ENCODE measurements around the gene ITGA11.
A peak's percentile ranks its signal among the peaks of the same experiment; 100 is the strongest.
"Not testable (repeated sequence)": the region's sequence is repeated elsewhere in the genome, so short reads cannot be mapped to it uniquely, and the experiment has no call there.

The ITGA11 gene

DNA sequence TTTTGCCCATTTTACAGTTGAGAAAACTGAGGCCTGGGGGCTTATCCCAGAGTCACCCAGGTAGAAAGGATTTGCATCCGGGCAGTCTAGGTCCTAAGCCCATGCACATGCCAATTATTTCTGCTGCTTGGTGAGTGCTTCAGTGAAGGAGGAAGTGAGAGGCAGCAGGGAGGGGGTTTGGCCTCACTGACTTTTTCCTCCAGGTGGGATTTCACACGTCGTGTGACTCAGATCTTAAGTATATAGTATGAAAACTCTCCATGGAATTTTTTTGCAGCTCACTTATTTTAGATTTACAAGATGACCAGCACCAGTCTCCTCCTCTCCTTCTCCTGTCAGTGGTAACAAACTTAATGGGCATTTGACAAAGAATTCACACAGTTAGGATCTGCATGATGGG, 4.6 kb downstream of the ITGA11 start:
- H3K9me3 ChIP-seq = no peaks in the 10 kb centered on the region
- no peaks in the 10 kb centered on the region for H3K36me3 ChIP-seq (replicated peaks)
- in situ Hi-C loops (cut with MboI; ENCODE audit: low sequenced_read_pairs) = no loop called here
- no peak for DNase-seq (ENCODE audit: low spot score in 2 of 2)
- H3K27me3 ChIP-seq (ENCODE audit: low read depth) = peaks cover 29% of the 10 kb centered on the region
- H3K4me1 ChIP-seq = no peaks in the 10 kb centered on the region
- H3K4me3 ChIP-seq = no peak overlapping the region

DNA sequence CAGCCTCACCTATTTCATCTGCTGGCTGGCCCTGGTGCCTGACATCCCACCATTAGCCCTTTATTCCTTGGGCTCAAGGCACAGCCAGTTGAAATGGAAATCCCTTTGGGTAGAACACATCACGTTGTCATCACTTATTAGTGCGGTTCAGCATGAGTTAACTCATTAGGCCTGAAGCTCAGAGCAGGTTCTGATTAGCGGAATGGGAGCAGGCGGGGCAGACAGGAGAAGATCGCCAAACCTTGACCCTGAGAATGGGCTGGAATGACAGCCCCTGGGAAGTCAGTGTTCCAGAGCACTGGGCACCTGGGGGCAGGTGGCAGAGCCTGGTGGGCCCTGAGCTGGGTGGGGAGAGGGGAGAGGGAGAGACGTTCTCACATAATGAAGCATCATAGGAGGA, 5.8 kb downstream of the ITGA11 start:
- Histone ChIP-seq H3K4me1 (no peaks in the 10 kb centered on the region), H3K4me3 (no peak overlapping the region), H3K36me3 (replicated peaks) (no peaks in the 10 kb centered on the region), H3K9me3 (no peaks in the 10 kb centered on the region), H3K27me3 (ENCODE audit: low read depth) (peaks cover 17% of the 10 kb centered on the region)
- DNase-seq (ENCODE audit: low spot score in 2 of 2) = no peak
- in situ Hi-C loops (cut with MboI; ENCODE audit: low sequenced_read_pairs) = no loop called here

DNA sequence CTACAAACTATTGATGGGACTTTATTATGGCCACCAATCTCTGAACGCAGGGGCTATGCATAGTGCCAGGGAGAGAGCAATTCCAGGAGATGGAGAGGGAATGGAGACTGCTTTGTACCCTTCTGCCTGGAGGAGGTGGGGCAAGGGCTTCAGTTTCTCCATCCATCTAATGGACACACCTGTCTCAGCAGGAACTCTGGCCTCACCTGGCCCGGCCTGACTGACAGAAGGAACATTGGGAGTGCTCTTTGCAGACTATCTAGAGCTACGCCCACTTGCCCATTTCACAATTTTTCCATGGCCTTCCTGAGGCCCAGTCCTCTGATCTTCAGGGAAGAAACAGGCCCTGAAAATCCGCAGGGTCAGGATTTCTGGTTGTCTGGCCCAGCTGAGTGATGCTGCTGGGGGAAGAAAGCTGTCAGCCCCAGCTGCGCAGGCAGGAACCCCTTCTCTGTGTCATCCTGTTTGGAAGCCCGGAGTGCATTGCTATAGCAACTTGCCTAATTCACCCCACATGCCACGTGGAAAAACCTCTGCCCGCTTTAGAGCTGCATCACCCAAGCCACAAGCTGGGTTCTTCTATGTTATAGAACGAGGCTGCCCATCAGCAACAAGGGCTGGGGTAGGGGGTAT, 6.4 kb downstream of the ITGA11 start:
- no peak for DNase-seq (ENCODE audit: low spot score in 2 of 2)
- Histone ChIP-seq H3K27me3 (ENCODE audit: low read depth) (peaks cover 11% of the 10 kb centered on the region), H3K4me3 (no peak overlapping the region), H3K36me3 (replicated peaks) (no peaks in the 10 kb centered on the region), H3K4me1 (no peaks in the 10 kb centered on the region), H3K9me3 (no peaks in the 10 kb centered on the region)
- in situ Hi-C loops (cut with MboI; ENCODE audit: low sequenced_read_pairs) = no loop called here

DNA sequence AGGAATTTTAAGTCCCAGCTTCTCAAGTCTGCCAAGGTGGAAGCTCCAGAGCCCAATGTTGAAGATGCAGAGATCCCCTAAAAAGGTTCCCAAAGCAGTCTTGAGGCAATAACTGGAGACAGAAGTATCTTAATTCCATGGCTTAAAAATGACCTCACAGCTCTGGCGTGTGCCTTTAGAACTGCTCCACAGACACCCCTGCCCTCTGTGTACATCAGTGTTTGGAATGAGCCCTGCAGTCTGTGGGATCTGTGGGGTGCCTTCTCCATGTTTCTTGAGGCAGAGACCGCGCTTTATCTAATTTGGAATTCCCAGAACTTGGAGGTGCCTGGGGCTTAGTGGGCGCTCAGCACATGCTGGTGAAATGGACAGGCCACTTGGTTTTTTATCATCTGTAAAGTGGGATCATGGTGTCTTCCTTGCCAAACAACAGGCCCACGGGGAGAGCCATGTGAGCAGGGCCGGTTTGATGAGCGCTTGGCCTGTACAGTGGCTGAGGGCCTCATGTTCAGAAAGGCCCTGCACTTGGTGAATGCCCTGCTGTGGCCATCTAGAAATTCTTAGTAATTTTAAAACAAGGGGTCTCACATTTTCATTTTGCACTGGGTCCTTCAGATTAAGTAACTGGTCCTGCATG, 7.1 kb downstream of the ITGA11 start:
- Histone ChIP-seq H3K27me3 (ENCODE audit: low read depth) (peaks cover 4% of the 10 kb centered on the region; the same call in 1 of the 2 replicates), H3K9me3 (no peaks in the 10 kb centered on the region), H3K36me3 (replicated peaks) (no peaks in the 10 kb centered on the region), H3K4me1 (no peaks in the 10 kb centered on the region), H3K4me3 (no peak overlapping the region)
- no peak for DNase-seq (ENCODE audit: low spot score in 2 of 2)
- in situ Hi-C loops (cut with MboI; ENCODE audit: low sequenced_read_pairs) = no loop called here

DNA sequence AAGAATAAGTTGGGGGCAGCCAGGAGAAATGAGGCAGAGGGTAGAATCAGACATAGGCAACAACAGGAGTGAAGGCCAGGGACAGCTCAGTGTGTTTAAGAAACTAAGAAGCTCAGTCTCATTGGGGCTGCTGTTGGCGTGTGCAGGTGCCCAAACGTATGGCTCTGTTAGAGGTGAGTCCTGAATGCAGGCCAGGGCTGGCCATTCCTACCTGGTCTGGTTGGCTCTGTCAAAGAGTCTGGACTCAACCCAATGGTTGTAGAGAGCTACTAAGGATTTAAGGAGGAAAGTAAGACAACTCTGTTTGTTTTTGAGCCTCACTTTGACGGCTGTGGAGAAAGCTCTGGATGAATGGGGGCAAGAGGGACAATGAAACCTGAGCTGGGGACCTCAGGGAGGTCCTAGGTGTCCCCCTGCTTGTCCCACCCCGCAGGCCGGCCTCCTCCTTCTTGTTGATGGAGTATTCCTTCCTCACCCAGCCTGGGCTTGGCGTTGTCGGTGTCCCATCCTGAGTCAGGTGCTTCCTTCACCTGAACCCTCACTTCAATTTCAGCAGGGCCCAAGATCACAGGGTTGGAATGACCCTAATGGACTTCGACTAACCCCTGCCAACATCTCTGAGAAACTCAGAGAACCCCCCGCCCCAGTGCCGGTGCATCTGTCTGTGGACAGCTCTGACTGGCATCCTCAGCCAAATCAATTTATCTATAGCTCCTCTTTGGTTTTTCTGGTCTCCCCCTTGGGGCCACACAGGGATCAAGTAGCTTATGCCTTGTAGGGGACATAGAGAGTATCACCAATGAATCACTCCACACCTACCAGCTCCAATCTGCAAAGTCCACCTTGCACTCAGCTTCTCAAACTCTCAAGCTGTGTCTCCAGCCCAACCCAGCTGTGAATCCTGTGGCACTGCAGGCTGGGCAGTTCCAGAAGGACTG, 8.3 kb downstream of the ITGA11 start:
- DNase-seq (ENCODE audit: low spot score in 2 of 2) = peak in 1 of 2 experiments; percentile 6
- Histone ChIP-seq H3K4me1 (no peaks in the 10 kb centered on the region), H3K9me3 (no peaks in the 10 kb centered on the region), H3K4me3 (no peak overlapping the region), H3K27me3 (ENCODE audit: low read depth) (0 out of 2 replicates have a peak, but pooled peaks cover 2% of the 10 kb centered on the region), H3K36me3 (replicated peaks) (no peaks in the 10 kb centered on the region)
- in situ Hi-C loops (cut with MboI; ENCODE audit: low sequenced_read_pairs) = no loop called here

DNA sequence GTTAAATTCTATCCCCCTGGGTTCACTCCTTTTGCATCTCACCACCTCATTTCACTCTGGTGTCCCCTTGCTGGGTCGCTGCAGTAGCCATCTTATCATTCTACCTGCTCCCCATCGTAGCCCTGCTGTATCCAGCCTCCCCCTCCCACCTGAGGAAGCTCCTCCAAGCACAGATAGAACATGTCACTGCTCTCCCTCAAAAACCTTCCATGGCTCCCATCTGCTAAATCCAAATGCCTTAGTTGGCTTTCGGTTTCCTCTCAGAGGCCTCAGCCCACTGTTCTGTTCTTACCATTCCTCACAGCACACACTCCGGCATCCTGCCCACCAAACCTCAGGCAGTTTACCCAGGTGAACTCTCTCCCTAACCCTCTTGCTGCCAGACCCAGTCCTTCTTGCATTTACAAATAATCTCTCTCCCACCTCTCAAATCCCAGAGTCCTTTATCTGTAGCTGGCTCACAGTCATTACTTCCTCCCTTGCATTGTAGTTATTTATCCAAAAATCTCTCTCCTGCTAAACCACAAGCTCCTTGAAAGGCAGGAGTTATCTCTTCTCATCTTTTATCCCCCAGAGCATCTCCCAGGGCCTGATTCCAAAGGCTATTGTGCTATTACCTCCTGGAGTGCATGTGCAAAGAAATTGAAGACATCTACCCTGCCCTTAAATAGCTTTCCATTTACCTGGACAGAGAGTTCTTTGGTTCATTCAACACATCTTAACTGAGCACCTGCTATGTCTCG, 9.4 kb downstream of the ITGA11 start:
- H3K27me3 ChIP-seq (ENCODE audit: low read depth); DNase-seq (ENCODE audit: low spot score in 2 of 2); H3K9me3 ChIP-seq; H3K4me3 ChIP-seq; in situ Hi-C loops (cut with MboI; ENCODE audit: low sequenced_read_pairs); H3K4me1 ChIP-seq; H3K36me3 ChIP-seq (replicated peaks): not testable (repeated sequence)

DNA sequence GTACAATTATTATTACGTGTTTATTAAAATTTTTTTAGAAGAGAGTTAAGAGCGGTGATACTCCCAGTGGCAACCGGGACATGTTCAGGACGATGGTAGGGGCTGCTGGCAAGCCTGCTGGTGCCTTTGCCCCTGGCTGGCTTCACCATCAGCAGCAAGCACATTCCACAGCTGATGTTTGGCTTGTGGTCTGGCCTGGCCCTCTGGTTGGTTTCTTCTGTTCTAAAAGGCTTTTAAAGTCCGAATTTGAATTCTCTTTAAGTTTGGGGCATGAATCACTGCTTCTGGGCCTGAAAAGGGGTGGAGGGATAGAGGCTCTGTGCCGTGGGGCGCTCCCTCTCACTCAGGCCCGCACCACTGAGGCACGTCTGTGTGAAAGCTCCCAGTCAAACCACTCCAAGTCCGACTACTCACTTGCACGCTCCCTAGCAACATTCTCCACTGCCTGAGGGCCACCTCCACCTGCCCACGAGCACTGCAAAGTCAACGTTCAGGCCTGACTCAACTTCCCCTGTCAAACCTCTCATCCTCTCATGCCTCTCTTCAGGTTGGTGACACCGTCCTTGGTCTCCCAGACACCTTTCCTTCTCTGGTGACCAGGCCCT, 10.1 kb downstream of the ITGA11 start:
- H3K4me3 ChIP-seq = no peak overlapping the region
- DNase-seq (ENCODE audit: low spot score in 2 of 2) = peak in 1 of 2 experiments; percentile 6
- no peaks in the 10 kb centered on the region for H3K27me3 ChIP-seq (ENCODE audit: low read depth)
- H3K9me3 ChIP-seq = no peaks in the 10 kb centered on the region
- in situ Hi-C loops (cut with MboI; ENCODE audit: low sequenced_read_pairs) = no loop called here
- no peaks in the 10 kb centered on the region for H3K4me1 ChIP-seq
- H3K36me3 ChIP-seq (replicated peaks) = no peaks in the 10 kb centered on the region

DNA sequence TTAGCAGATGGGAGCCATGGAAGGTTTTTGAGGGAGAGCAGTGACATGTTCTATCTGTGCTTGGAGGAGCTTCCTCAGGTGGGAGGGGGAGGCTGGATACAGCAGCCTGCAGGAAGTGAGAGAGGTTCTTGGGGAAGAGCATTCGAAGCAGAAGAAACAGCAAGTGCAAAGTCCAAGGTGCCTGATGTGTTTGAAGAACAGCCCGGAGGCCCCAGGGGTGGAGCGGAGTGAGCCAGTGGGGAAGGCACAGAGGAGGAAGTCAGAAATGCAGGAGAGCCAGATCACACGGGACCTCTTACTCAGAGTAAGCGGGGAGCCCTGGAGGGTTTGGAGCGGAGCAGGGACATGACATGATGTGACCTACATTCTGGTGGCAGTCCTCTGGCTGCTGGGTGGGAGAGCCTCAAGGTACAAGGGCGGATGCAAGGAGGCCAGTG, 10.8 kb downstream of the ITGA11 start:
- in situ Hi-C loops (cut with MboI; ENCODE audit: low sequenced_read_pairs) = no loop called here
- Histone ChIP-seq H3K4me1 (no peaks in the 10 kb centered on the region), H3K27me3 (ENCODE audit: low read depth) (no peaks in the 10 kb centered on the region), H3K4me3 (no peak overlapping the region), H3K36me3 (replicated peaks) (no peaks in the 10 kb centered on the region), H3K9me3 (no peaks in the 10 kb centered on the region)
- DNase-seq (ENCODE audit: low spot score in 2 of 2) = peak in 1 of 2 experiments; percentile 12

DNA sequence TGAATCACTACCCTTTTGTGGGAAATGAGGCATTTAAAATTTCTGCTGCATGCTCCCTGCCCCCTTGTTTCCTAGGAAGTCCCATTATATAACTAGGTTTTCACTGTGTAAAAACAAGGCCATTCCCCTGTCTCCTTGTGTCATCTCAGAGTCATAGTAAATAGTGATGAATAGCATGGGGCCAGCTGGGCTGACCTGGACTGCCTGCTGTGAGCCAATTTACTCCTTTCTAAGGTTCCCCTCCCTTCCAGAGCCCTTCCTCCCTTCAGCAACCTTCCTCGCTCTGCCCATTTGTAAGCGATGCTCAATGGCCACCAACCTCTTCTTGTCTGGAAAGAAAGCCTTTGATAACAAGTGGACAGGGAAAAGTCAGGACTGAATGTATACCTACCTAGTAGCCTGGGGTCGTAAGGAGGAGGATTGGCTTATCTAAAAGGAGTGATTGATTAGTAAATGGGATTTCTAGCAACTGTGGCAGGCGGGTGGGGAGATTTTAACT, 11.7 kb downstream of the ITGA11 start:
- Histone ChIP-seq H3K9me3 (no peaks in the 10 kb centered on the region), H3K27me3 (ENCODE audit: low read depth) (no peaks in the 10 kb centered on the region), H3K4me1 (no peaks in the 10 kb centered on the region), H3K4me3 (no peak overlapping the region), H3K36me3 (replicated peaks) (no peaks in the 10 kb centered on the region)
- in situ Hi-C loops (cut with MboI; ENCODE audit: low sequenced_read_pairs) = no loop called here
- peak in 1 of 2 experiments; percentile 6 for DNase-seq (ENCODE audit: low spot score in 2 of 2)

DNA sequence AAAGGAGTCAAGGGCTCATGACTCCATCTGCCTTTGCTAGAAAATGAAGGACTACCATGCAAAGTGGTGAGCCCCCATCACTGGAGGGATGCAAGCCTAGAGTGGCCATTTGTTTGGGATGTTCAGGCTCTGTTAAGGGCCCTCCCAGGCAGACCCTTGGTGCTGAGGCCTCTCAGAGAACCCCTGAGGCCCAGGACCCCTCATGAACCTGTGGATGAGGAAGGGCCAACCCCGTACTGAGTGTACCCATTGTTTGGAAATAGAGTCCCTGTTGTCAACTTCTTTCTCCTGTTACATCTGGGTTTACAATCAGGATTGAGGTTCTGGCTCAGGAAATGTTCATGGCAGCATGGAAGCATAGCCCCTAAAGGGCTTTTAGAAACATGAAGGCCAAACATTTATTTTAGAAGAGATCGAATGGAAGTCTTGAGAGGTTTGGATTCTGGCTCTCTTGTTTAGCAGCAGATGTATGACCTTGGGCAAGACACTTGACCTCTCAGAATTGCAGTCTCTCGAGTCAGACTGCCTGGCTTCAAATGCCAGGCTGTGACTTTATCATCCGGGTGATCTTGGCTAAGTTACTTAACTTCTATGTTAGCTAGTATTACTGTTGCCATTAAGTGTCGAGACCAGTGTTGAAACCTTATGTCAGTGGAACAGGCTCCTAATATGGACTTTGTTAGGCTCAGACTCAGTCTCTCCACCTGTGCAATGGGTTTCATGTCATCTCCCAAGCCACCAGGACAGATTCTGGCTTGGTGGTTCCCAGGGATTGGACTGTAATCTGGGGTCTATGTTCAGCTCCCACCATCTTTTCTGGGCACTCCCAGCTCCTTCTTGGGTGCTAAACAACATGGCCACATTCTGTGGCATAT, 12.4 kb downstream of the ITGA11 start:
- Histone ChIP-seq H3K36me3 (replicated peaks) (no peaks in the 10 kb centered on the region), H3K27me3 (ENCODE audit: low read depth) (no peaks in the 10 kb centered on the region), H3K4me3 (no peak overlapping the region), H3K4me1 (no peaks in the 10 kb centered on the region), H3K9me3 (no peaks in the 10 kb centered on the region)
- DNase-seq (ENCODE audit: low spot score in 2 of 2) = peak in 1 of 2 experiments; percentile 5
- in situ Hi-C loops (cut with MboI; ENCODE audit: low sequenced_read_pairs) = no loop called here

DNA sequence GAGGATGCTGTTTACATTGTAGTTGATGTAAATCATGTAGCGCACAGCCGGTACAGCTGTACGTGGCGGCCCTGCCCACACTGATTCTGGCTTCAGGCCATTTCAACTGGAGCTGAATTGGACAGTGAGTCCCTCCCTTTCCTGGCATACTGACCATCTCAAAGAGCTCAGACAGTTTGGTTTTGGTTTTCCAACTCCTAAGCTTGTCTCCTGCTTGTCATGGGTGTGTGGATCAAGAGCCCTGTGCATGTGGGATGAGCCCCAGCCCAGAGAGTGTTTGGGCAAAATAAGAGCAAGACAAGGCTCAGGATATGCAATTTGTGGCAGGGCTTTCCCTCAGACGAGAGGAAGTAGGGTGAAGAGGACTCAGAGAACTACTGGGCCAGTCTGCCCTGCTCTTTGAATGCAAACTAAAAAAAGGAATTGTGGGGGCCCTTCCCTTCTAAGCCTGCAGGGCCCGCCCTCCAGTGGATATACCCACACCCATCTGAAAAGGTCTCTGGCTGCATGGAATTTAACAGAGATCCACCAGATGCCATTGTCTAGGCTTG, 13.3 kb downstream of the ITGA11 start:
- Histone ChIP-seq H3K27me3 (ENCODE audit: low read depth) (no peaks in the 10 kb centered on the region), H3K9me3 (no peaks in the 10 kb centered on the region), H3K36me3 (replicated peaks) (no peaks in the 10 kb centered on the region), H3K4me1 (no peaks in the 10 kb centered on the region), H3K4me3 (no peak overlapping the region)
- peak in 1 of 2 experiments; percentile 18 for DNase-seq (ENCODE audit: low spot score in 2 of 2)
- in situ Hi-C loops (cut with MboI; ENCODE audit: low sequenced_read_pairs) = no loop called here

DNA sequence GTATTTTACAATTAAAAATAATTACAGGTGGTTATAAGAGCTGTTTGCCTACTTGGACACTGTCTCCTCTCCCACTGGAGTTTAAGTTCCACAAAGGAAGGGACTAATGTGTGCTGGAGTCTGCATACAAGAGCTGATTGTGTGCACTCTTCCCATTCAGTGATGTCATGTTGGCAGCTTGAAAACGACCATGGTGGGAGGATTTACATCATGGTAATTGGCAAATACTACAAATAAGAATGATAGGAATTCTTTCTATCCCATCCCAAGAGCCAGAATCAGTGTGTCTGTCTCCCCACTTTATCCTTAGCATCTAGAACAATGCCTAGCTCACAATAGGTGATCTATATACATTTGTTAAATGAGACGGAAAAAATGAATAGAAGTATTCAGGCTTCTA, 14.1 kb downstream of the ITGA11 start:
- no peak overlapping the region for H3K4me3 ChIP-seq
- no peaks in the 10 kb centered on the region for H3K36me3 ChIP-seq (replicated peaks)
- no peaks in the 10 kb centered on the region for H3K27me3 ChIP-seq (ENCODE audit: low read depth)
- no peak for DNase-seq (ENCODE audit: low spot score in 2 of 2)
- in situ Hi-C loops (cut with MboI; ENCODE audit: low sequenced_read_pairs) = no loop called here
- H3K9me3 ChIP-seq = no peaks in the 10 kb centered on the region
- H3K4me1 ChIP-seq = no peaks in the 10 kb centered on the region

All from HAP-1 (cell line).